HG02943 (cell line): ENCODE measurements around the gene NHSL1.

Experiments used
- ATAC-seq: cut with Tn5 transposase; IDR thresholded peaks from one replicate; pipeline ENCODE4 v1.9.1; 2021; ENCODE audit warnings: mild to moderate bottlenecking, low read depth, moderate library complexity; ENCODE audit not compliant: unreplicated experiment

NHSL1 gene

GRCh38 chr6:138499303-138500018, at the start of gene NHSL1:
Gene NHSL1 (minus strand): TSS chr6:138499494. CDS start chr6:138499290, 204 bp downstream.
- peak; percentile 89 for ATAC-seq

- ATAC-seq, result no peak
Measured at GRCh38 chr6:138546733-138547185, 47.5 kb upstream of the NHSL1 start.

- no peak for ATAC-seq
Measured at GRCh38 chr6:138545621-138545980, 46.3 kb upstream of the NHSL1 start.

GRCh38 chr6:138544501-138544900, 45.2 kb upstream of the NHSL1 start:
- ATAC-seq, result no peak

GRCh38 chr6:138543657-138544056, 44.4 kb upstream of the NHSL1 start:
- no peak for ATAC-seq

- ATAC-seq, result no peak
Measured at GRCh38 chr6:138541823-138542481, 42.7 kb upstream of the NHSL1 start.

- no peak for ATAC-seq
Measured at GRCh38 chr6:138540468-138540867, 41.2 kb upstream of the NHSL1 start.

- ATAC-seq, result no peak
Measured at GRCh38 chr6:138539876-138540275, 40.6 kb upstream of the NHSL1 start.

GRCh38 chr6:138538390-138539031, 39.2 kb upstream of the NHSL1 start:
- ATAC-seq, result no peak

- no peak for ATAC-seq
Measured at GRCh38 chr6:138537106-138537505, 37.8 kb upstream of the NHSL1 start.

- no peak for ATAC-seq
Measured at GRCh38 chr6:138535728-138536455, 36.6 kb upstream of the NHSL1 start.

- ATAC-seq, result no peak
Measured at GRCh38 chr6:138533667-138534066, 34.4 kb upstream of the NHSL1 start.

GRCh38 chr6:138531387-138531786, 32.1 kb upstream of the NHSL1 start:
- no peak for ATAC-seq

GRCh38 chr6:138529478-138529877, 30.2 kb upstream of the NHSL1 start:
- no peak for ATAC-seq

GRCh38 chr6:138528956-138529355, 29.7 kb upstream of the NHSL1 start:
- no peak for ATAC-seq

- ATAC-seq, result no peak
Measured at GRCh38 chr6:138528137-138528536, 28.8 kb upstream of the NHSL1 start.

- ATAC-seq, result no peak
Measured at GRCh38 chr6:138527411-138528088, 28.3 kb upstream of the NHSL1 start.

- no peak for ATAC-seq
Measured at GRCh38 chr6:138526822-138527235, 27.5 kb upstream of the NHSL1 start.

- ATAC-seq, result no peak
Measured at GRCh38 chr6:138525355-138525754, 26.1 kb upstream of the NHSL1 start.

GRCh38 chr6:138524526-138524925, 25.2 kb upstream of the NHSL1 start:
- no peak for ATAC-seq
